ENCODE data around the gene ACTC1. TPM values are rescaled to one million over a fixed set of nuclear protein-coding genes. Genes with fewer than 3 reads are reported as not detected.

Gene ACTC1
- polyA plus RNA-seq, 1 donor from 2014 or later = not detected

DNA sequence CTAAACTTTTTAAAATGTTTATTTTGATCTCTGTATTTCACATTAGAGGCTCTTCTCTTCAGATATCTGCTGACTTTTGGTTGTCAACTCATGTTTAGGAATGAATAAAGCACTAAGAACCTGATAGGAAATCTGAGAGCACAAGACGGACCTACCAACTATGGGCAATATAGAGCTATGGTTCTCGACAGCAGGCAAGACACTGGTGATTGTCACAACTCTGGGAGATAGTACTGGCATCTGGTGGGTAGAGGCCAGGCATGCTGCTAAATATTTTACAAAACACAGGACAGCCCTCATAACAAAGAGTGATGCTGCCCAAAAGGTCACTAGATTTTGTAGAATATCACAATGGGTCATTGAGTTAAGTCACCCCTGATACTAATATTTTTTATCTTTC lies 23.0 kb downstream of the ACTC1 start:
- H4K20me1 ChIP-seq (ENCODE audit: insufficient read depth) = no peaks in the 10 kb centered on the region
- TF ChIP-seq, protein P1, sequence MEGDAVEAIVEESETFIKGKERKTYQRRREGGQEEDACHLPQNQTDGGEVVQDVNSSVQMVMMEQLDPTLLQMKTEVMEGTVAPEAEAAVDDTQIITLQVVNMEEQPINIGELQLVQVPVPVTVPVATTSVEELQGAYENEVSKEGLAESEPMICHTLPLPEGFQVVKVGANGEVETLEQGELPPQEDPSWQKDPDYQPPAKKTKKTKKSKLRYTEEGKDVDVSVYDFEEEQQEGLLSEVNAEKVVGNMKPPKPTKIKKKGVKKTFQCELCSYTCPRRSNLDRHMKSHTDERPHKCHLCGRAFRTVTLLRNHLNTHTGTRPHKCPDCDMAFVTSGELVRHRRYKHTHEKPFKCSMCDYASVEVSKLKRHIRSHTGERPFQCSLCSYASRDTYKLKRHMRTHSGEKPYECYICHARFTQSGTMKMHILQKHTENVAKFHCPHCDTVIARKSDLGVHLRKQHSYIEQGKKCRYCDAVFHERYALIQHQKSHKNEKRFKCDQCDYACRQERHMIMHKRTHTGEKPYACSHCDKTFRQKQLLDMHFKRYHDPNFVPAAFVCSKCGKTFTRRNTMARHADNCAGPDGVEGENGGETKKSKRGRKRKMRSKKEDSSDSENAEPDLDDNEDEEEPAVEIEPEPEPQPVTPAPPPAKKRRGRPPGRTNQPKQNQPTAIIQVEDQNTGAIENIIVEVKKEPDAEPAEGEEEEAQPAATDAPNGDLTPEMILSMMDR (IDR thresholded peaks at IDR 0.05; ENCODE audit: poor library complexity, severe bottlenecking) = no peak
- TF ChIP-seq RAD21 (conservative IDR thresholded peaks at IDR 0.05) = no peak
- no peak for TF ChIP-seq TAF1 (IDR thresholded peaks at IDR 0.05; ENCODE audit: low read depth)
- no peak for TF ChIP-seq SMC3 (conservative IDR thresholded peaks at IDR 0.05; ENCODE audit: poor library complexity)
- TF ChIP-seq EP300 (conservative IDR thresholded peaks at IDR 0.05; ENCODE audit: poor library complexity, severe bottlenecking) = no peak
- TF ChIP-seq POLR2AphosphoS5 (IDR thresholded peaks at IDR 0.05) = no peak
- no peak for TF ChIP-seq MXI1 (conservative IDR thresholded peaks at IDR 0.05; ENCODE audit: poor library complexity, severe bottlenecking)
- no peak for TF ChIP-seq EZH2 (IDR thresholded peaks at IDR 0.05; ENCODE audit: borderline replicate concordance, insufficient read depth, low read length, poor library complexity, severe bottlenecking)
- TF ChIP-seq, protein P2, sequence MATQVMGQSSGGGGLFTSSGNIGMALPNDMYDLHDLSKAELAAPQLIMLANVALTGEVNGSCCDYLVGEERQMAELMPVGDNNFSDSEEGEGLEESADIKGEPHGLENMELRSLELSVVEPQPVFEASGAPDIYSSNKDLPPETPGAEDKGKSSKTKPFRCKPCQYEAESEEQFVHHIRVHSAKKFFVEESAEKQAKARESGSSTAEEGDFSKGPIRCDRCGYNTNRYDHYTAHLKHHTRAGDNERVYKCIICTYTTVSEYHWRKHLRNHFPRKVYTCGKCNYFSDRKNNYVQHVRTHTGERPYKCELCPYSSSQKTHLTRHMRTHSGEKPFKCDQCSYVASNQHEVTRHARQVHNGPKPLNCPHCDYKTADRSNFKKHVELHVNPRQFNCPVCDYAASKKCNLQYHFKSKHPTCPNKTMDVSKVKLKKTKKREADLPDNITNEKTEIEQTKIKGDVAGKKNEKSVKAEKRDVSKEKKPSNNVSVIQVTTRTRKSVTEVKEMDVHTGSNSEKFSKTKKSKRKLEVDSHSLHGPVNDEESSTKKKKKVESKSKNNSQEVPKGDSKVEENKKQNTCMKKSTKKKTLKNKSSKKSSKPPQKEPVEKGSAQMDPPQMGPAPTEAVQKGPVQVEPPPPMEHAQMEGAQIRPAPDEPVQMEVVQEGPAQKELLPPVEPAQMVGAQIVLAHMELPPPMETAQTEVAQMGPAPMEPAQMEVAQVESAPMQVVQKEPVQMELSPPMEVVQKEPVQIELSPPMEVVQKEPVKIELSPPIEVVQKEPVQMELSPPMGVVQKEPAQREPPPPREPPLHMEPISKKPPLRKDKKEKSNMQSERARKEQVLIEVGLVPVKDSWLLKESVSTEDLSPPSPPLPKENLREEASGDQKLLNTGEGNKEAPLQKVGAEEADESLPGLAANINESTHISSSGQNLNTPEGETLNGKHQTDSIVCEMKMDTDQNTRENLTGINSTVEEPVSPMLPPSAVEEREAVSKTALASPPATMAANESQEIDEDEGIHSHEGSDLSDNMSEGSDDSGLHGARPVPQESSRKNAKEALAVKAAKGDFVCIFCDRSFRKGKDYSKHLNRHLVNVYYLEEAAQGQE (IDR thresholded peaks at IDR 0.05; ENCODE audit: borderline replicate concordance) = no peak
- H2AFZ ChIP-seq (ENCODE audit: low read depth, low read length) = no peak overlapping the region
- H3K36me3 ChIP-seq (ENCODE audit: insufficient read depth, low read length) = no peaks in the 10 kb centered on the region
- no peak overlapping the region for H3K4me3 ChIP-seq (ENCODE audit: low read length)
- H3K79me2 ChIP-seq (replicated peaks; ENCODE audit: insufficient read depth, low read length) = no peaks in the 10 kb centered on the region
- no peak overlapping the region for H3K9ac ChIP-seq (ENCODE audit: low read length)
- no peaks in the 10 kb centered on the region for H3K9me2 ChIP-seq (ENCODE audit: insufficient read depth, low read length)
- no peaks in the 10 kb centered on the region for H3K27me3 ChIP-seq (ENCODE audit: insufficient read depth, low read depth, low read length)
- no peaks in the 10 kb centered on the region for H3K9me3 ChIP-seq (ENCODE audit: low read length)
- H3K27ac ChIP-seq (ENCODE audit: low read length) = no peak overlapping the region
- H3F3A ChIP-seq (ENCODE audit: insufficient read depth, low read length, poor library complexity, severe bottlenecking) = no peaks in the 10 kb centered on the region
- H3K4me2 ChIP-seq (ENCODE audit: low read length) = no peak overlapping the region

DNA sequence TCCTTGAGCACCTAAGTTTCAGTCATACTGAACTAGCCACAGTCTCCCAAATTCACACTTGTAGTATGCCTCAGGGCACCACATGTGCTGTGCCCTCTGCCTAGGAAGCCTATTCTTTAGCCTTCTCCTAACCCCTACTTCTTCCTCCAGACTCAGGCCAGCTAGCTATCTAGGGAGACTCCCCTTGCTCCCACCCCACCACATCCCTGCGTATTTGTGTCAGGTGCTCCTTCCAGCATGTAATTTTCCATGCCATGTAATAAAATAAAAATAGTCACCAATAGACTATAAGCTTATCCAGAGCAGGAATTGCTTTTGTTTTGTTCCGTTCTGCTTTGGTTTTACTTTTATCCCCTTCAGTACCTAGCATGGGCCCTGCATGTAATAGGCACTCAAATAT lies 25.6 kb downstream of the ACTC1 start:
- no peaks in the 10 kb centered on the region for H3K27me3 ChIP-seq (ENCODE audit: insufficient read depth, low read depth, low read length)
- H3K4me2 ChIP-seq (ENCODE audit: low read length) = no peak overlapping the region
- H3K9me2 ChIP-seq (ENCODE audit: insufficient read depth, low read length) = no peaks in the 10 kb centered on the region
- no peaks in the 10 kb centered on the region for H3K79me2 ChIP-seq (replicated peaks; ENCODE audit: insufficient read depth, low read length)
- no peak overlapping the region for H3K4me3 ChIP-seq (ENCODE audit: low read length)
- no peaks in the 10 kb centered on the region for H4K20me1 ChIP-seq (ENCODE audit: insufficient read depth)
- H3K36me3 ChIP-seq (ENCODE audit: insufficient read depth, low read length) = no peaks in the 10 kb centered on the region
- no peaks in the 10 kb centered on the region for H3K9me3 ChIP-seq (ENCODE audit: low read length)
- H2AFZ ChIP-seq (ENCODE audit: low read depth, low read length) = no peak overlapping the region
- H3F3A ChIP-seq (ENCODE audit: insufficient read depth, low read length, poor library complexity, severe bottlenecking) = no peaks in the 10 kb centered on the region
- TF ChIP-seq EP300 (conservative IDR thresholded peaks at IDR 0.05; ENCODE audit: poor library complexity, severe bottlenecking) (no peak), MXI1 (conservative IDR thresholded peaks at IDR 0.05; ENCODE audit: poor library complexity, severe bottlenecking) (no peak), POLR2AphosphoS5 (IDR thresholded peaks at IDR 0.05) (no peak), TAF1 (IDR thresholded peaks at IDR 0.05; ENCODE audit: low read depth) (no peak), SMC3 (conservative IDR thresholded peaks at IDR 0.05; ENCODE audit: poor library complexity) (no peak), EZH2 (IDR thresholded peaks at IDR 0.05; ENCODE audit: borderline replicate concordance, insufficient read depth, low read length, poor library complexity, severe bottlenecking) (no peak), RAD21 (conservative IDR thresholded peaks at IDR 0.05) (no peak)
- TF ChIP-seq, protein P2 (IDR thresholded peaks at IDR 0.05; ENCODE audit: borderline replicate concordance) = no peak
- TF ChIP-seq, protein P1 (IDR thresholded peaks at IDR 0.05; ENCODE audit: poor library complexity, severe bottlenecking) = no peak
- H3K9ac ChIP-seq (ENCODE audit: low read length) = no peak overlapping the region
- H3K27ac ChIP-seq (ENCODE audit: low read length) = no peak overlapping the region
